Vagina (tissue), 2 donors: ENCODE data around the gene CFAP299.

Source experiments
- CTCF ChIP-seq, 3 experiments: fragments of 450-650 bp in 2 of 3; fragments of 200-600 bp in 1 of 3; sonication (generic) in 1 of 3; IDR thresholded peaks; one replicate each; pipeline ENCODE4 v1.5.1; 2017 to 2019; ENCODE audit warnings: antibody characterized with exemption in 3 of 3, mild to moderate bottlenecking in 2 of 3, moderate library complexity in 2 of 3
- POLR2A ChIP-seq, 2 donors: fragments of 450-650 bp; IDR thresholded peaks; one replicate each; pipeline ENCODE4 v1.6.1; 2017; ENCODE audit warnings: antibody characterized with exemption in 2 of 2, mild to moderate bottlenecking in 2 of 2, moderate library complexity in 2 of 2
- POLR2AphosphoS5 ChIP-seq, 2 donors: sonication (generic); formaldehyde crosslinking; IDR thresholded peaks; one replicate each; pipeline ENCODE4 v1.9.0; 2017; ENCODE audit warnings: antibody characterized with exemption in 2 of 2, mild to moderate bottlenecking in 2 of 2, low read depth in 1 of 2; ENCODE audit not compliant: insufficient read depth in 1 of 2

- TF ChIP-seq CTCF (IDR thresholded peaks at IDR 0.05) (no peak), POLR2AphosphoS5 (IDR thresholded peaks at IDR 0.05; ENCODE audit: insufficient read depth in 1 of 2, low read depth in 1 of 2) (no peak), POLR2A (IDR thresholded peaks at IDR 0.05) (no peak)
Measured at GRCh38 chr4:80306260-80306659, 29.3 kb upstream of the CFAP299 start.
